Heart left ventricle (tissue), 16 donors: ENCODE data around the gene CHCHD6. TPM values are rescaled to one million over a fixed set of nuclear protein-coding genes. Genes with fewer than 3 reads are reported as not detected.
A peak's percentile ranks its signal among the peaks of the same experiment; 100 is the strongest.

Experiments
- ATAC-seq, 4 donors: fragments of 200-7000 bp; cut with Tn5 transposase; one replicate each; pipeline ENCODE4 v1.9.1; 2020 to 2022; ENCODE audit warnings: moderate library complexity in 4 of 4, mild to moderate bottlenecking in 3 of 4, moderate number of reproducible peaks in 1 of 4
- DNase-seq, 5 donors: peaks; one replicate each; pipeline ENCODE4 v3.0.0-alpha.2; 2020
- H3K27ac ChIP-seq, 12 donors: fragments of 200-600 bp; sonication (generic) in 4 of 12; one replicate each; pipeline versions ENCODE4 v1.5.0 to v1.8.0; 2016 to 2022; ENCODE audit warnings: mild to moderate bottlenecking in 2 of 12
- H3K27me3 ChIP-seq, 9 donors: fragments of 200-600 bp; sonication (generic) in 2 of 9; one replicate each; pipeline versions ENCODE4 v1.5.1 to v1.8.0; 2016 to 2022; ENCODE audit warnings: mild to moderate bottlenecking in 3 of 9
- H3K36me3 ChIP-seq, 9 donors: fragments of 200-600 bp; sonication (generic) in 2 of 9; one replicate each; pipeline versions ENCODE4 v1.5.0 to v1.8.0; 2018 to 2022; ENCODE audit warnings: mild to moderate bottlenecking in 2 of 9
- H3K4me1 ChIP-seq, 12 donors: fragments of 200-600 bp; sonication (generic) in 4 of 12; one replicate each; pipeline versions ENCODE4 v1.5.0 to v1.8.0; 2016 to 2022; ENCODE audit warnings: mild to moderate bottlenecking in 3 of 12
- H3K4me3 ChIP-seq, 12 donors: fragments of 200-600 bp; sonication (generic) in 4 of 12; one replicate each; pipeline versions ENCODE4 v1.5.0 to v1.8.0; 2017 to 2022; ENCODE audit warnings: mild to moderate bottlenecking in 9 of 12, moderate library complexity in 4 of 12
- H3K9me3 ChIP-seq, 12 donors: fragments of 200-600 bp; sonication (generic) in 4 of 12; one replicate each; pipeline versions ENCODE4 v1.5.0 to v1.8.0; 2016 to 2022; ENCODE audit warnings: mild to moderate bottlenecking in 1 of 12
- POLR2A ChIP-seq, 2 donors: fragments of 450-650 bp; IDR thresholded peaks; one replicate each; pipeline ENCODE4 v1.6.1; 2017; ENCODE audit warnings: antibody characterized with exemption in 2 of 2, mild to moderate bottlenecking in 2 of 2, moderate library complexity in 2 of 2
- WGBS, 4 donors: extraction: QIAGEN DNeasy Blood & Tissue Kit in 2 of 4; methylation state at CpG; one replicate each; pipeline versions ENCODE4 v1.1.5 to v1.1.7; 2013 to 2018; 5-methylcytosine and 5-hydroxymethylcytosine counted together
- intact Hi-C, 10 donors: fragments of 100-400 bp; cut with DNase I; formaldehyde crosslinking; loops; one replicate each; pipeline versions ENCODE4 v1.11.1 to v1.14.2; 2022
- polyA plus RNA-seq, 2 donors: library from polyadenylated mRNA; stranded (reverse); fragments of 200-250 nt; gene quantifications; one replicate each; pipeline ENCODE4 v1.2.3, GENCODE V29; 2013
- total RNA-seq, 9 donors: library from RNA; depleted of rRNA in 2 of 9; stranded (reverse); fragments of >200 nt in 2 of 9; fragmentation: NEBNext Ultra II Directional in 3 of 9; extraction: Animal tissue kit (Norgen Biotek cat#: 25700) in 3 of 9; gene quantifications; one replicate each; pipeline versions ENCODE4 v1.1.0 to v1.2.4, GENCODE V29; 2016 to 2023
- TF ChIP-seq, protein P1 (sequence below), 12 donors: fragments of 200-600 bp; sonication (generic) in 4 of 12; IDR thresholded peaks; one replicate each; pipeline versions ENCODE4 v1.5.0 to v1.8.0; 2018 to 2022; ENCODE audit warnings: antibody characterized with exemption in 12 of 12, mild to moderate bottlenecking in 5 of 12
- donor health status: ischemic (EF 13 %, LVEDD 7.1; RV severe dilation, severe dysfunction).
- donor health status: healthy with polysubstance abuse.
- donor health status: DM: no; HTN: yes; CAD: no.
- donor health status: DM: no; HTN: no; CAD: no.
- donor health status: ischemic (EF 25% LVEDD 6.9; RV normal size, moderate dysfunction).
- donor health status: ischemic (EF 25% LVEDD 5.7; RV mildly dilated, moderate dysfunction).
- donor health status: healthy.
- donor health status: DM: yes; HTN: yes; CAD: no.
- donor health status: ischemic (EF 35%, LVEDD 5.7; RV mildly dilated, moderate dysfunction).
- donor health status: nonischemic (EF 11% LVEDD 7.7; RV severe dilation, severe dysfunction).
- donor health status: DM: yes; HTN: yes; CAD: no.
- donor health status: PGD.
- donor health status: ischemic (EF 29% LVEDD 5.4; RV normal size, mild dysfunction).
- donor health status: nonischemic (EF 23%, LVEDD 6.1; RV moderate dilation, normal function).

CHCHD6 gene
- total and polyA plus RNA-seq, 11 donors: 7.7 to 29.3 (median 11.6) TPM

DNA sequence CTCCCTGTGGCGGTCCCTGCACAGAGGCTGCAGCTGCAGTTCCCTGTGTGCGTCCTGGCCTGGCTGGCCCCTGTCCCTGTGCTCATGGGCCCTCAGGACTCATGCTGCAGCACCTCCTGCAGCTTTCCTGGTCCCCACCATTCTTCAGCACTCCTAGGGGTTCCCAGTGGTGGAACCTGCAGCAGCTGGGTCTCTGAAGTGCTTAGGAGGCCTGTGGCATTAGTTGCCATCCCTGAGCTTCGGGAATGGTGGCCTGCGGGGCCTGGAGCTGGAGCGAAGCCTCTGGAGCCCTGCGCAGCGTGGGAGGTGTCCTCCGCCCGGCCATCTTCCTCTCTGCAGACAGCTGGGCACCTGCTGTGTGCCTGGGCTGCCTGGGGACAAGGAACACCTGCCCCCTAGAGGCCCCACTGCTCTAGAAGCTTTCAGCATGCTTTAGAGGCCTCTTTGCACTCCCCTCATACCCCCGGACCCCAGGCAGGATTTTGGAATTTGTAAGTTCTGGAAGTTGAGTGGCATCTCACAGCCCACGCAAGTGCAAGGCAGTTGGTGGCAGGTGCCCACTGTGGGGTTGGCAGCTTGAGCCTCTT, 292.0 kb downstream of the CHCHD6 start:
- TF ChIP-seq, protein P1, sequence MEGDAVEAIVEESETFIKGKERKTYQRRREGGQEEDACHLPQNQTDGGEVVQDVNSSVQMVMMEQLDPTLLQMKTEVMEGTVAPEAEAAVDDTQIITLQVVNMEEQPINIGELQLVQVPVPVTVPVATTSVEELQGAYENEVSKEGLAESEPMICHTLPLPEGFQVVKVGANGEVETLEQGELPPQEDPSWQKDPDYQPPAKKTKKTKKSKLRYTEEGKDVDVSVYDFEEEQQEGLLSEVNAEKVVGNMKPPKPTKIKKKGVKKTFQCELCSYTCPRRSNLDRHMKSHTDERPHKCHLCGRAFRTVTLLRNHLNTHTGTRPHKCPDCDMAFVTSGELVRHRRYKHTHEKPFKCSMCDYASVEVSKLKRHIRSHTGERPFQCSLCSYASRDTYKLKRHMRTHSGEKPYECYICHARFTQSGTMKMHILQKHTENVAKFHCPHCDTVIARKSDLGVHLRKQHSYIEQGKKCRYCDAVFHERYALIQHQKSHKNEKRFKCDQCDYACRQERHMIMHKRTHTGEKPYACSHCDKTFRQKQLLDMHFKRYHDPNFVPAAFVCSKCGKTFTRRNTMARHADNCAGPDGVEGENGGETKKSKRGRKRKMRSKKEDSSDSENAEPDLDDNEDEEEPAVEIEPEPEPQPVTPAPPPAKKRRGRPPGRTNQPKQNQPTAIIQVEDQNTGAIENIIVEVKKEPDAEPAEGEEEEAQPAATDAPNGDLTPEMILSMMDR (IDR thresholded peaks at IDR 0.05): peak in 2 of 12 donors; percentile 14 to 18
- no peak for TF ChIP-seq POLR2A (IDR thresholded peaks at IDR 0.05)
- no peaks in the 10 kb centered on the region for H3K9me3 ChIP-seq
- peaks cover 11 to 93% (median 50%) of the 10 kb centered on the region in 12 donors for H3K4me1 ChIP-seq
- WGBS, 4 donors: 91 to 92% (median 92%) methylated on average over 10 to 11 of the region's 11 CpGs
- intact Hi-C loops: loop anchor here in 7 of 10 donors (5.0 to 10.0 kb wide), 5 partner anchors 176 to 459 kb away; no protein-coding TSS in a partner anchor
- no peak for DNase-seq
- H3K27me3 ChIP-seq: no peaks in the 10 kb centered on the region
- ATAC-seq: no peak
- H3K36me3 ChIP-seq: peaks cover 0 to 7% (median 0%) of the 10 kb centered on the region in 9 donors
- H3K4me3 ChIP-seq: no peak overlapping the region
- no peak overlapping the region for H3K27ac ChIP-seq

GRCh38 chr3:126996905-126997304, 292.9 kb downstream of the CHCHD6 start:
- Histone ChIP-seq H3K36me3 (no peaks in the 10 kb centered on the region), H3K4me3 (no peak overlapping the region), H3K4me1 (peaks cover 11 to 93% (median 53%) of the 10 kb centered on the region in 12 donors), H3K27ac (no peak overlapping the region), H3K9me3 (no peaks in the 10 kb centered on the region), H3K27me3 (no peaks in the 10 kb centered on the region)
- WGBS, 4 donors: 92 to 94% (median 93%) methylated on average over 6 to 7 of the region's 7 CpGs
- TF ChIP-seq POLR2A (IDR thresholded peaks at IDR 0.05): no peak
- TF ChIP-seq, protein P1 (IDR thresholded peaks at IDR 0.05): no peak
- no peak for DNase-seq
- intact Hi-C loops: loop anchor here in 7 of 10 donors (5.0 to 10.0 kb wide), 5 partner anchors 175 to 458 kb away; no protein-coding TSS in a partner anchor
- ATAC-seq: no peak

GRCh38 chr3:126997455-126998038, 293.5 kb downstream of the CHCHD6 start:
- H3K27me3 ChIP-seq: no peaks in the 10 kb centered on the region
- peaks cover 12 to 93% (median 53%) of the 10 kb centered on the region in 12 donors for H3K4me1 ChIP-seq
- DNase-seq (peak in 3 of 5 donors; percentile 47 to 85 (median 68)), ATAC-seq (peak; percentile 35 to 65 (median 49))
- TF ChIP-seq, protein P1 (IDR thresholded peaks at IDR 0.05): no peak
- TF ChIP-seq POLR2A (IDR thresholded peaks at IDR 0.05): no peak
- H3K36me3 ChIP-seq: no peaks in the 10 kb centered on the region
- H3K27ac ChIP-seq: no peak overlapping the region
- no peak overlapping the region for H3K4me3 ChIP-seq
- intact Hi-C loops: loop anchor here in 7 of 10 donors (5.0 to 10.0 kb wide), 5 partner anchors 175 to 457 kb away; no protein-coding TSS in a partner anchor
- H3K9me3 ChIP-seq: no peaks in the 10 kb centered on the region
- WGBS, 4 donors: 40 to 67% (median 60%) methylated on average over 6 to 19 of the region's 19 CpGs

DNA sequence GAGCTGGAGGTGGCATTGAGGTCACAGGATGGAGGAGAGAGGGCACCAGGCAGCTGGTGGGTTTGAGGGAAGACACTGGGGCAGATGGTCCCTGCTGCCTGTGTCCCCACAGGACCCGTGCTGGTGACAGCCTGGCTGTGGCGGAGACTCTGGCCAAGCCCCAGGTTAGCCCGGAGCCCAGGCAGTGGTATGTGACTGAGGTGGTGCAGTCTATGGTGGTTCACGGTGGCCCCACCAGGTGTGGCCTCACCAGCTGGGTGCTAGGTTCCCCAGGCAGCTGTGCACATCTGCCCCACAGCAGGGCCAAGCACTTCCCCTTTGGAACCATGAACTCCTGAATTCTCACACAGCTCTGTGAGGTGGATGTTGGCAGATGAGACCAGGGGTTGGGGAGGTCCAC, 294.3 kb downstream of the CHCHD6 start:
- 70 to 80% (median 76%) methylated on average over 4 of the region's 4 CpGs for WGBS, 4 donors
- peaks cover 15 to 93% (median 50%) of the 10 kb centered on the region in 12 donors for H3K4me1 ChIP-seq
- intact Hi-C loops: loop anchor here in 7 of 10 donors (5.0 to 10.0 kb wide), 5 partner anchors 174 to 456 kb away; no protein-coding TSS in a partner anchor

More for the DNA sequence above, 294.3 kb downstream of the CHCHD6 start:
- Histone ChIP-seq H3K36me3 (no peaks in the 10 kb centered on the region), H3K4me3 (no peak overlapping the region), H3K27ac (no peak overlapping the region), H3K9me3 (no peaks in the 10 kb centered on the region), H3K27me3 (no peaks in the 10 kb centered on the region)
- ATAC-seq (no peak), DNase-seq (no peak)
- TF ChIP-seq, protein P1 (IDR thresholded peaks at IDR 0.05): no peak
- TF ChIP-seq POLR2A (IDR thresholded peaks at IDR 0.05): no peak
